Activated CD4-positive, alpha-beta T cell treated with anti-CD3 and anti-CD28 coated beads, Interleukin-2, Interleukin-4, amounts not matched to agents 100 ng/mL and 50 ng/mL, durations not matched to agents 16 hours and 8 hours (primary cell): ENCODE data around the gene HACD1.
A peak's percentile ranks its signal among the peaks of the same experiment; 100 is the strongest.
"Not testable (repeated sequence)": the region's sequence is repeated elsewhere in the genome, so short reads cannot be mapped to it uniquely, and the experiment has no call there.

Experiments used
- DNase-seq: peaks from one replicate; pipeline ENCODE4 v3.0.0-alpha.2; 2020; ENCODE audit warnings: low spot score

The HACD1 gene

DNA sequence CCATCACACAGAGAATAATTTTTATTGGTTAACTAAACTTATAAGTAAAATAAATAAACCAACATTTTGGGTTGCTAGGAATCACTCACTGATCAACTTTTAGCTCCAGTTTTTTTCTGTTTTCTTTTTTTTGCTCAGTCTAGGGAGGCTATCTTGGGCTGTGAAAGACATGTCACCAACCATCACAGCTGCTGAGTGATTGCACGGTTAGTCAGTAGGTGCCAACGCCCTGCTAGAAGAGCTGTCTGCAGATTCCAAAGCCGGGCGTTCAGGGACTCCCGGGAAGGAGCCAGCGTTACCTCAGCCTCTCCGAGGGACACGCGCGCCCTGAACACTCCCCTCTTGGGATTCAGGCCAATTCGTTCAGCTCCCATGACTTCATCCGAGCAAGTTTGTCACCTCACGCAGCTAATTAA, 26.2 kb upstream of the HACD1 start:
- DNase-seq: no peak

DNA sequence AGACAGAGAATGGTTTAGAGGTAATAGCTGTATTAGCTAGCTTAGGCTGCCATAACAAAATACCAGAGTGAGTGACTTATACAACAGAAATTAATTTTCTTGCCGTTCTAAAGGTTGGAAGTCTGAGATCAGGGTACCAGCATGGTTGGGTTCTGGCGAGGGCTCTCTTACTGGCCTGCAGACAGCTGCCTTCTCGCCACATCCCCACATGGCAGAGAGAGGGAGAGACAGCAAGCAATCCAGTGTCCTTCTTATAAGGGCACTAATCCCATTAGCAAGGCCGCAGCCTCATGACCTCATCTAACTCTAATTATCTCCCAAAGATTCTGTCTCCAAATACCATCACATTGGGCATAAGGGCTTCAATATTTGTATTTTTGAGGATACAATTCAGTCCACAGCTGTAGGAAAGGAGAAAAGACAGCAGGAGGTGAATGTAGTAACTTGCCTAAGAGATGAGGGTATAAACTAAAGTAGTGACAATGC, 23.2 kb upstream of the HACD1 start:
- DNase-seq: no peak

DNA sequence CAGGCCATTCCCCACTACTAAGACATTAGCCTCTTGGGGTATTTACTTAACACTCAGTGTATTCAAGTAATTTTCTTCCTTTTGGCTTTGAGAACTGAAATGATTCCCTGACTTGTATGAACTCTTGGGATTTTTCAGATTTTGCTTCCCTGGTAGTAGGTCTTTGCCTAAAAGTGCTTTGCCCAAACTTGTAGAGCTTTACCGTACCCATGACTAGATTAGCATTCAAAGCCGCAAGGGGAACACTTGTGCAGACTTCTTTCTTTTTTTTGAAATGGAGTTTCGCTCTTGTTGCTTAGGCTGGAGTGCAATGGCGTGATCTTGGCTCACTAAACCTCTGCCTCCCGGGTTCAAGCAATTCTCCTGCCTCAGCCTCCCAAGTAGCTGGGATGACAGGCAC, 20.7 kb upstream of the HACD1 start:
- DNase-seq: no peak

DNA sequence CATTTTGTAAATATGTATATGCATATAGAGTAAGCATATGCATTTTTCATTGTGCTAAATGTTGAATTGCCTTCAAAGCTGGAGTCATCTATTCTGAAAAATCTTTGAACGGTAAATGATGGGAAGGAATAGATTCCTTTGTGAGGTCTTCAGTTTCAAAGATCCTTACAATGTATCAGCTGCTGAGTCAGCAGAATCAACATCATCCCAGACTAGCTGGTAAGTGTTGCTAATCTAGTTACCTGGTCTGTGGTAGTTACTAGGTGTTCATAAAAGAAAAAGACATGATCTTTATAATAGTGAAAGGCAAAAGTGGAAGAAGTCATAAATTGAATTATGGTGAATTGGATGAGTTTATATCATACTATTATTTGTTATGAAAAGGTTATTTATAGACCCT, 16.2 kb upstream of the HACD1 start:
- no peak for DNase-seq

DNA sequence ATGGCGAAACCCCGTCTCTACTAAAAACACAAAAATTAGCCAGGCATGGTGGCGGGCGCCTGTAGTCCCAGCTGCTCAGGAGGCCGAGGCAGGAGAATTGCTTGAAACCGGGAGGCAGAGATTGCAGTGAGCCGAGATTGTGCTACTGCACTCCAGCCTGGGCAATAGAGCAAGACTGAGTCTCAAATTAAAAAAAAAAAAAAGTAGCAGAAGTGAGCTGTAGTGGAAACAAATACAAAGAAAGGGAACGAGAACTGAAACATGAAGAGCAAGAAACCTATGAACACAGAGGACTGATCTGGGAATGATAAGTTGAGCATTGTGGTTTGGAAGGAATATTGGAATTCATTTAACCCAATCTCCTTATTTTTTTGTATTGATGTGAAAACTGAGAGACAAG, 15.4 kb upstream of the HACD1 start:
- not testable (repeated sequence) for DNase-seq

DNA sequence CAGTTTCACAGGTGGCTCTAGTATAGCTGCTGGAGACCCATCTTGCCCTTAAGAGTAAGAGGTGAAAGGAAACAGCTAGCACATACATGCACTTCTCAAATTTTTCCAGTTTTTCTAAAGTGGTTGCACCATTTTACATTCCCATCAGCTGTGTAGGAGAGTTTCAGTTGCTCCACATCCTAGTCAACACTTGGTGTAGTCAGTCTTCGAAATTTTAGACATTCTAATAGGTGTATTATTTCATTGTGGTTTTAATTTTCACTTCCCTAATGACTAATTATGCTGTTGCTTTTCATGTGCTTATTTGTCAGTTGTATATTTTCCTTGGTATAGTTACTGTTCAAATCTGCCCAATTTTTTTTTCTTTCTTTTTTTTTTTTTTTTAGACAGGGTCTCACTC, 9.5 kb upstream of the HACD1 start:
- DNase-seq: no peak

DNA sequence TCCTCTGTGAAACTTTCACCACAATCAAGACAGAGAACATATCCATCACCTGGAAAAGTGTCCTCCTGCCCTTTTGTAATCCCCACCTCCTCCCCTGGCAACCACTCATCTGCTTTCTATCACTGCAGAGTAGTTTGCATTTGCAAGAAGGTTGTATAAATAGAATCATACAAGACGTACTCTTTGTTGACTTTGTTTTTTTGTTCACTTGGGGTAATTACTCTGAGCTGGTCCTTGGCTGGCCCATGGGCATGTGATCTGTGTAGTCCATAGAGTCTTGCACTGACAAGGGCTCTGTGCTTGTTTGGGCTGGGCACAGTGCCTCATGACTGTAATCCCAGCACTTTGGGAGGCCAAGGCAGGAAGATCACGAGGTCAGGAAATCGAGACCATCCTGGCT, 7.8 kb upstream of the HACD1 start:
- no peak for DNase-seq

DNA sequence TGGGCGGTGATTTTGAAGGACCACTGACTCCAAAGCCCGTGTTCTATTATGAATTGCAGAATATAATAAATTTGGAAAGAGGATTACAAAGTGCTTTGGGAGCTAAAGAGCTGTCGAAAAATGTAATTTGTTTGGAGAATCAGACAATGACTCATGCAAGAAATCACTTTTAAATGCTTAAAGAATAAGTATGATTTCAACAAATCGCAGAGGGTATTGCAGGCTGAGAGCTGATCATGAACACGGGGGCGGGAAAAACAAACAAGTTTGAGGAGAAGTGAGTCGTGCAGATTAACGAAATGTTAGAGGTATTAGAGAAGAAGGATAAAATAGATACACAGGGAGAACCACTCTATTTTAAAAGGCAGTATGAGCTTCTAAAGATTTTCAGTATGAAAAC, 4.9 kb upstream of the HACD1 start:
- DNase-seq: no peak

DNA sequence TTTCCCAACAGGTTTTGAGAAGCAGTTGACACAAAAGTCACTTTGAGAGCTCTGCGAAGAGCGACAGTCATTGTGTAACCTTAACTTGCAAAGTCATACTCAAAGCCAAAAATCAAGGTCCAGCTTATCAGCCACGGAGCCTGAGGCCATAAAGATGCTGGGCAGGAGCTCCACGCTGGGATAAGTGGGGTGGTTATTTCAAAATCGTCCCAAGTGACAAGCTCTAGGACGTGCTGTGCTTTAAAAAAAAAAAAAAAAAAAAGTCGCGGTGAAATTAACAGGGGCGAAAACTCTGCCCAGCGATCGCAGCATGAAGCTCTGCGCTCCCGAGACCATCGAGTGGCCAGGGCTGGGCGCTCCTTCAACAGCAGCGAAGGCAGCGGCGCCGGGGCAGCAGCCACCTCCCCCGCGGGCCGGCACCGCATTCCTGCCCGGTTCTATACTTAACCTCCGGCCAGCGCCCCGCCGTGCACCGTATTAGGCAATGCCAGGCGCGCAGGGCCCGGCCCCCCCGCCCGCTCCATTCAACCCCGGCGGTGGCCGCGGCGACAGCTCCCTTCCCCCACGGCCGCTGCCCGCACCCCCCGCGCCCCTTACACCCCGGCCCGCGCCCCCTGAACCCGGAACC, 657 bp downstream of the HACD1 start:
- no peak for DNase-seq

DNA sequence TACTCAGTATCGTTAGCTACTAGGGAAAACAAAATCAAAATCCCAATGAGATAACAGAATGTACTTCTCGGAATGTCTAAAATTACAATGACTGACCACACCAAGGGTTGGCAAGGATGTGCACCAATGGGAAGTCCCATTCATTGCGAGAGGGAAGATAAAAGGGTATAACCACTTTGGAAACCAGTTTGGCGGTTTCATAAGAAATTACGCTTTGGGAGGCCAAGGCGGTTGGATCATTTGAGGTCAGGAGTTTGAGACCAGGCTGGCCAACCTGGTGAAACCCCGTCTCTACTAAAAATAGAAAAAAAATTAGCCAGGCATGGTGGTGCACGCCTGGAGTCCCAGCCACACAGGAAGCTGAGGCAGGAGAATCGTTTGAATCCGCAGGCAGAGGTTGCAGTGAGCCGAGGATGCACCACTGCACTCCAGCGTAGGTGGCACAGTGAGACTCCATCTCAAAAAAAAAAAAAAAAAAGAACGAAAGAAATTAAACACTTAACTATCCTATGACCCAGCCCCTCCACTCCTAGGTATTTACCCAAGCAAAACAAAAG, 7.6 kb downstream of the HACD1 start:
- no peak for DNase-seq

DNA sequence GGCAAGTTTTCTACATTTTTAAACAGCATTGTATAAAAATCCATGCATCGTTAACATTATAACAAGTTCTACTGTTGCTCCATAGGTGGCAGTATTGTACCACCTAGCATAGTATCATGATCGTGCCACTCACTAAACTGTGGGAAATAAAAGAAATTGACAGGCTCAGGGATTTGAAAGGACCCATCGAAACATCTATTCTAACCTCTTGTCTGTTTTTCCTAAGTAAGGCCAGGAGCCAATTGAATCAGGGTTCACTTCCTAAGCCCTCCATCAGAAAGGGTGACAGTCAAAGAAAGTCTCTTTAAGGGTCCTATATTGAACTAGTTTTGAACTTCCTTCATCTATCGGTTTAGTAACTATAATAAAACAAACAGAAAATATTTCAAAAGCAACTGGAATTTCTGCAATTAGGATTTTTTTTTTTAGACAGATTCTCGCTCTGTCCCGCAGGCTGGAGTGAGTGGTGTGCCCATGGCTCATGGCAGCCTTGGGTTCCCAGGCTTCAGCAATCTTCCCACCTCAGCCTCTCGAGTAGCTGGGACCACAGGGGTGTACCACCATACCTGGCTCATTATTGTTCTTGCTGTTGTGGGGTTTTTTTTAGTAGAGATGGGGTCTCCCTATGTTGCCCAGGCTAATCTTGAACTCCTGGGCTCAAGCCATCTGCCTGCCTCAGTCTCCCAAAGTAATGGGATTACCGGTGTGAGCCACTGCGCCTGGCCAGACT, 9.4 kb downstream of the HACD1 start:
- DNase-seq: peak; percentile 66

DNA sequence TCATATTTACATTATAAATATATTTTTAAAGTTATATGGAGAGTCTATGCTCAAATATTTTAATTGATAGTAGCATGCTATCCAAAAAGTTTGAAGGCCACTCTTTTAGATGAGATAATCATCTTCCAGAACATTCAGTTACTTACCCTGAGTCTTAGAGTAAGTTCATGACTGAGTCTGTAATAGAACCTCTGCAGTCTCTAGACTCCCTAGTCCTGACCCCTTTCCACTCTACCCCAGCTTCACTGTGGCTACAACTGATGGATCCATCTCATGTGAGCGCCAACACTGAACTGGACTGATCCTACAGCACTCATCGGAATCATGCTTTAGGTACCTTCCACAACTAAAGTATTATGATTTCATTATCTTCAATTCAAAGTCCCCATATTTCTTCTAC, 10.1 kb downstream of the HACD1 start:
- DNase-seq: no peak

DNA sequence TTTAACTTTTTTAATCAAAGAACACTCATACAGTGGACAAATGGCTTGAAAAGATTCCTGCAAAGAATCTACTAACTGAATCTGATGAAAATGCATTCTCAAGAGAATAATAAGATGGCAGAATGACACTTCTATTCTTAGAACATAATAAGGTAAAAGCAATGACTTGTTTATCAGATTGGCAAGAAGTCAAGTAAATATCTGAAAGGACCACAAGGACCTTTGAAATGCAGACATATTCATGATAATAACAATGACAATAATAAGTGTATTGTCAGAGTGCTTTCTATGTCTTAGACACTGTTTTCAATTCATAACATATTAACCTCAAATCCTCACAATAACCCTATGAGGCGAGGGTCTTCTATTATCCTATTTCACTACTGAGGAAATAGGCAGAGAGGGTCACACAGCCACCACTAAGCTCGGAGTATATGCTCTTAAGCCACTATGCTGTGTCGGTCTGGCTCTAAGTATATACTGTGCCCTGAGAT, 10.6 kb downstream of the HACD1 start:
- no peak for DNase-seq

DNA sequence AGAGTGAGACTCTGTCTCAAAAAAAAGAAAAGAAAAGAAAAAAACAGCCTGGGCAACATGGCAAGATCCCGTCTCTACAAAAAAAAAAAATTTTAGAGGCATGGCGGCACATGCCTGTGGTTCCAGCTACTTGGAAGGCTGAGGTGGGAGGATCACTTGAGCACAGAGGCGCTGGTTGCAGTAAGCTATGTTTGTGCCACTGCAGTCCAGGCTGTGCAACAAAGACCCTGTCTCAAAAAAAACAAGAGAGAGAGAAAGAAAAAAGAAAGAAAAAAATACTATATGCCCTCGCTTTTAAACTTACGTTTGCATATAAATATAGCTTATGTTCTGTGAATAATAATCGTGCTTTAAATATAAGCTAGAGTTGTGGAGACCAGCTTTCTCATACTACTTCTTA, 11.2 kb downstream of the HACD1 start:
- DNase-seq: no peak

DNA sequence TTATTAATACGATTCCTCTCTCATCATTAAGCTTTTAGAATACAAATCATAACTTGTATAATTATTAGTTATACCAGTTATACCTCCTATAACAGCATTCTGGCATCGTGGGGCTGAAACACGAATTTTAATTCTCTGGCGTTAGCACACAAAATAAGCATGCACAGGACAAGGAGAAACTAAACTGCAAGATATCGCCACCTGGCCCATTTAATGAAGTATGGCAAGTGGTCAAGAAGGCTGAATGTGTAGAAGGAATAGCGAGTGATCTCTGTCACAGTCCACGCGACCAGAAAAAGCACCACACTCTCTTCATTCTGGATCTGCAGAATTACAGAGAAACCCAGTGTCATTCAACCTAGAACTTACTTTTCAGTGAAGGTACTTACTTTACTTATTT, 18.1 kb downstream of the HACD1 start:
- DNase-seq: no peak

DNA sequence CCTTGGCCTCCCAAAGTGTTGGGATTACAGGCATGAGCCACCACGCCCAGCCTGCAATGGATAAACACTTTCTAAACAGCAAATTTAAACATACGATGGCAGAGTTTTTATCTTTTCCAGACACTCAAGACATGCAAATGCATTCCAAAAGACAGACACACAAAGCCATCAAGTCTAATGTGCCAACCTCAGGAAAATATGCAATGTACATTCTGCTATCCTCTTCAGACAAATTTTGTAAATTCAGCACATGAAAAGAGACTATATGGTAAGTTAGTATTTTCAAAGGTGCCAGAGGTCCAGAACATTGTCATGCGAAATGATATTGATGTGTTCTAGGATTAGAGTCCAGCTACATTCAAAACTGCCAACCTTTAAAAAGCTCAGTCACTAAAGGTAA, 19.8 kb downstream of the HACD1 start:
- no peak for DNase-seq

DNA sequence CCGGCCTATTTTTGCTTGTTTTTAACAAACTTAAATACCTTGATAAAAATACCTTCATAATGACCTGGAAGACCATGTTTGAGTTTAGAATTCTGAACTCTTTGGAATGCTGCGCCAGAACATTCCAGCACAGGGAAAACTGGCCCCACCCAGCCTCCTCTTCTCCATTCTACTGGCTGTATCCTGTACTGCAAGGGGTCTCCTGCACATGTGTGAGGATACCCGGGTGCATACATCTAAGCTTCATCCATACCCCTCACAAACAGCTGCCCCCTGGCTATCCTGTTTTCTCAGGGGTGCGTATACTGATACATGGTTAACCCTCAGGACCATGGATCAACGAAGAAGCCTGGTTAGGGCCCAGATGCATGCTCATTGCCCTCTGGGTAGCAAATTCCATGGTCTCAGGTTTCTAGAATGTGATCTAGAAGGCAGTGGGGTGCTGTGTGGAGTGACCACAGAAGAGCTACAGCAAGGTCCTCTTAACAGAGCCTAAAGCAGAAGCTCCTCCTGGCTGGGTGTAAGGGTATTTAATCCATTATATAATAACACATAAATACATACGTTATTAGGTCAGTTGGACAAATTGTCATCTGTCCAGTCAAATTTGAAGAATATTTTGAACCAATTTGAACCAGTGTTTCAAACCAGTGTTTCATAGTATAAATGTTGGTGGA, 26.1 kb downstream of the HACD1 start:
- DNase-seq: no peak

DNA sequence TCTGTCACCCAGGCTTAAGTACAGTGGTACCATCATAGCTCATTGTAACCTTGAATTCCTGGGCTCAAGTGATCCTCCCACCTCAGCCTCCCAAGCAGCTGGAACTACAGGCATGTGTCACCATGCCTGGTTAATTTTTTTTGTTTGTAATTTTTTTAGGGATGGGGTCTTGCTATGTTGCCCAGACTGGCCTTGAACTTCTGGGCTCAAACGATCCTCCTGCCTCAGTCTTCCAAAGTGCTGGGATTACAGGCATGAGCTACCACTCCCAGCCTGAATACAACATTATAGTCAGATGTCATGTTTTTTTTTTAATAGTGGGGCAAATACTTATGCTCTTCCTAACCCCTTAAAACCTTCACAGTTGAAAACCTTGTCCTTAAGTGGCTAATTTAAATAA, 27.9 kb downstream of the HACD1 start:
- not testable (repeated sequence) for DNase-seq

DNA sequence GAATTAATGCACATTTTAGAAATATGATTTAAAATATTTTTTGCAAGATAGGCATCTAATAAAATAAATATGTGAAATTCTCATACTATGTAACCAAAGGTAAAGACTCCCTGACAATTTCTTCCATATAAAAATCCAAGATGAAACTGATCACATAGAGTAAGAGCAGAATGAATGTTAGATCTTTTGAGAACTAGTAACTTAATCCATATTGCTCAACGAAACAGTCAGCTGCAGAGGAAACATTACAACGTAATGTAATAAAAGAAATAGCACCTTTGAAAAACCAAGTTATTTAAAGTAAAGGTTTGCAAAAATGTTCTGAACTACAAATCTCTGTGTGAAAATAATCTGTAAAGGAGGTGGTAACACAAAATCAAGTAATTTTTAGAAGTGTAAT, 28.8 kb downstream of the HACD1 start:
- DNase-seq: no peak

DNA sequence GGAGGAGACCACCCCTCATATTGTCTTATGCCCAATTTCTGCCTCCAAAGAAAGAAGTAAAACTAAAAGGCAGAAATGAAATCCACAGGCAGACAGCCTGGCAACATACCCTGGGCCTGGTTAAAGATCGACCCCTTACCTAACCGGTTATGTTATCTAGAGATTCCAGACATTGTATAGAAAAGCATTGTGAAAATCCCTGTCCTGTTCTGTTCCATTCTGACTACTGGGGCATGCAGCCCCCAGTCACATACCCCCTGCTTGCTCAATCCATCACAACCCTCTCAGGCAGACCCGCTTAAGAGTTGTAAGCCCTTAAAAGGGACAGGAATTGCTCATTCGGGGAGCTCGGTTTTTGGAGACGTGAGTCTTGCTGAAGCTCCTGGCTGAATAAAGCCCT, 29.9 kb downstream of the HACD1 start:
- DNase-seq: not testable (repeated sequence)

DNA sequence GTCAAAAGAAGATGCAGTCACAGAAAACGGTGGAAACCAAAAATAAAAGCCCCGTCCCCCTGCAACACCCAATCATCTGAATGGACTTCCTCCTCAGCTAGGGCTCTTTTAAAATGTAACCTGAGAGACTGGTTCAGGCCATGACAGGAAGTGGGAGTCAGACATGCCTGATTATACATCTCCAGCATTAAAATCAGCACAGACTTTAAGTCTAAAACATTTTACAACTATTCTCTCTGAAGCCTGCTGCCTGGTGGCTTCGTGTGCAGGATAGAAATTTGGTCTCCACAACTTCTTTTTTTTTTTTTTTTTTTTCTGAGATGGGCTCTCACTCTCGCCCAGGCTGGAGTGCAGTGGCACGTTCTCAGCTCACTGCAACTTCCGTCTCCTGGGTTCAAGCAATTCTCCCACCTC, 30.3 kb downstream of the HACD1 start:
- no peak for DNase-seq

DNA sequence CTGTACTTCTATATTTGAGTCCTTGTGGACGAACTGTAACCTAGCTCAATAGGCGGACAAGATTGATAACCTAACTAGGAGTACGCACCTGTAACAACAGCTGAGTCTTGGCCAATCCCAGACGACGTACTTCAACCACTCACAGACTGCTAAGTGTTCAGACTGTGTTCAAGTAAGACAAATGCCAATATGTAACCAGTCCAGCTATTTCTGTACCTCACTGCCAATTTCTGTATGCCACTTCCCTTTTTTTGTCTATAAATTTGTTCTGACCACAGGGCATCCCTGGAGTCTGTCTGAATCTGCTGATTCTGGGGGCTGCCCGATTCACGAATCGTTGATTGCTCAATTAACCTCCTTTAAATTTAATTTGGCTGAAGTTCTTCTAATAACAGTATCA, 32.2 kb downstream of the HACD1 start:
- DNase-seq: no peak

DNA sequence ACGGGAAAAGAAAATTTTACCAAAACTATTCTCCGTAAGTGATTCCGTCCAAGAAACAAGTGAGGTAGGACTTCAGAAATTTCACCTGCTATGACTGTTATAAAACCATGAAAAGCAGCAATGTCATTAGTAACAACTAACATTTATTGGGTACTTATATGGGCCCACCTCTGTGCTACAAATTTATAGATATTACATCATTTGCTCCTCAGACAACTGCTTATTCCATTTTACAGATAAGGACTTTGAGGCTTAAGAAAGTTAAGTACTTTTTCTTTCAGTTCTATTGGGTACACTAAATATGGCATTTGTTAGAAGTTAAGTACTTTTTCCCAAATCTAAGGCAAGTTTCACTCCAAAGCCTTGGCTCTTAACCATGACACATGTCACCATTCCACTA, 36.3 kb downstream of the HACD1 start:
- DNase-seq: no peak
